NAMALWA (cell line): ENCODE results near the gene TBC1D4.
"Not testable (repeated sequence)": the region's sequence is repeated elsewhere in the genome, so short reads cannot be mapped to it uniquely, and the experiment has no call there.

Experiments
- DNase-seq: peaks from one replicate; pipeline ENCODE4 v3.0.0-alpha.2; 2015; ENCODE audit warnings: low spot score

The TBC1D4 gene

DNA sequence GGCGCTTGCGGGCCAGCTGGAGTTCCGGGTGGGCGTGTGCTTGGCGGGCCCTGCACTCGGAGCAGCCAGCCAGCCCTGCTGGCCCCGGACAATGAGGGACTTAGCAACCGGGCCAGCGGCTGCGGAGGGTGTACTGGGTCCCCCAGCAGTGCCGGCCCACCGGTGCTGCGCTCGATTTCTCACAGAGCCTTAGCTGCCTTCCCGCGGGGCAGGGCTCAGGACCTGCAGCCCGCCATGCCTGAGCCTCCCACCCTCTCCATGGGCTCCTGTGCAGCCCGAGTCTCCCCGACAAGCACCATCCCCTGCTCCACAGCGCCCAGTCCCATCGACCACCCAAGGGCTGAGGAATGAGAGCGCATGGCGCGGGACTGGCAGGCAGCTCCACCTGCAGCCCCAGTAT, 213.5 kb downstream of the TBC1D4 start:
- not testable (repeated sequence) for DNase-seq

DNA sequence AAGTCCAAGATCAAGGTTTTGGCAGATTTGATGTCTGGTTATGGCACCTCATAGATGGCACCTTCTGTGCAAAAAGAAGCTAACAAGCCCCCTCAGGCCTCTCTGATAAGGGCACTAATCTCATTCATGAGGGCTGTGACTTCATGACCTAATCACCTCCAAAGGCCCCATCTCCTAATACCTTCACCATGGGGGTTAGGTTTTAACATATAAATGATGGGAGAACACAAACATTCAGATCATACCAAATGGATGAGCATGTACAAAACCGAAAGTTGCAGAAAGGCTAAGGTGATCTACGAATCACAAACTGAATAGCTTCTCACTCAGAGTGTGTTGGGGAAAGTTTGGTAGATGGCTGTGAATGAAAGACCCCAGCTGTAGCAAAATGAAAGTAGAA, 217.4 kb downstream of the TBC1D4 start:
- DNase-seq, result no peak

DNA sequence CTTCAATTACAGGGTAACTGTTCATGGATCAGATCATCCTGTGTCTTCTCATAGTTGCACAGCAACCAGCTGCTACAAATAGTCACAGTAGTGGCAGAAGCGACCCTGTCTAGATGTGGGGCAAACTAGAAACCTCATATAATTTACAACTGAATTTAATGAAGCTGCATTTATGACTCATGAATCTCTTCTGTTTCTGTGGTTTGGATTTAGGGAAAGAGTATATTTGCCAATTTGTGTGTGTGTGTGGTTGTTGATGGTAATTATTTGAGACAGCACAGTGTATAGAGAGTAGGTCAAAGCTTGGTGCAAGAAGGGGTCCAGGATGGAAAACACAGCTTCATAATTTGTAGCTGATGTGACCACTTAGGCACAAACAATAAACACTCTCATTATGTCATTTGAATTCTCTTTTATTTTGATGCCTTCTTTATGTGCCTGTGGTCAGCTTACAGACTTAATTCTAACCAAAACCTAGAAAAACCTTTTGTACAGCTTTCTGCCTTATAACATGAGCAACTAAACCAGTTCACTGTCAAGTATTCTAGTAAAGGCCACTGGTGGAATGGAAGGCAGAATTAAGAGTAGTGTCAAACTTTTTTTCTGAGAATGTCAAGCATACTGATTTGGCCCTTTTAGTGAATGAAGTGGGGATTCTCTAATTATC, 218.1 kb downstream of the TBC1D4 start:
- DNase-seq, result no peak

DNA sequence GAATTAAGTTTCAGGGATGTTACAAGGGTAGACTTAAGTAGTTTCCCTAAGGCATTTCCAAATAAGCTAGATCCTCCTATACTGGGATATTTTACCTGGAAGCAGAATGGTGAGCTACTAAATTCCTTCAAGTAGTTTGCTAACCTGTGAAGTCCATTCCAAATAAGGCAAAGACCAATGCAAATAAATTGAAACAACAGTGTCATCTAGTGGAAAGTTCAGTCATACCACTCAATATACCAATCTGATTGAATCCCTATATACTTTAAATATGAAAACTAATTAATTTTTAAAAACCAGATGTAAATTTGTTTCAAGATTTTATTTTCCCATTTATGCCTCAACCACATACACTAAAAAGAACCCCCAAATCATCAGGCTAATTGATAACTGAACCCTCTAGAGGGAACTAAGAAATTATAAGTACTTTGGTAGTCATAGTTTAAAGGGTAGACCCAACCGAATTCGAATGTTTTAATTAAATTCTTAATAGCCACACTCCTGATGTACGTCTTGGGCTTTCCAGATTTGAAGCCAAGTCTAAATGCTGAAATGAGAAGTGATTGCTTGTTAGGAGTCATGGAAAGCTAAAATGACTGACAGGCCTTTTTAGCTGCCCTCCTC, 223.7 kb downstream of the TBC1D4 start:
- DNase-seq, result peak; percentile 62

DNA sequence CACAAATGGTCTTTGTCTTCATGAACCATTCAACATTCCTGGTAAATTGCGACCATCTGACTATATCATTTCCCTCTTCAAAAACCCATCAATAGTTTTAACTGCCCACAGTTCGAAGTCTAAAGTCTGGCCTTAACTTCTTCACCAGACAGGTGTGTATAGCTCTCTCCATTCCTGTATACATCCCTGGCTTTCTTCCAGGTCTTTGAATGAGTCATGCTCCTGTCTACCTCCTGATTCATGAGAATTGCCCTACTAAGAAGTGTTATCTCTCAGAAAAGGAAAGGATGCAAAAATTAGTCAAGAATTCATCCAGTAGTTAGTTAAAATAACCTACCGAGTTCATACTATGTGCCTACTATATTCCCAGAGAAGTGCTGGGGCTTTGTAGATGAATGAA, 225.0 kb downstream of the TBC1D4 start:
- DNase-seq, result no peak

DNA sequence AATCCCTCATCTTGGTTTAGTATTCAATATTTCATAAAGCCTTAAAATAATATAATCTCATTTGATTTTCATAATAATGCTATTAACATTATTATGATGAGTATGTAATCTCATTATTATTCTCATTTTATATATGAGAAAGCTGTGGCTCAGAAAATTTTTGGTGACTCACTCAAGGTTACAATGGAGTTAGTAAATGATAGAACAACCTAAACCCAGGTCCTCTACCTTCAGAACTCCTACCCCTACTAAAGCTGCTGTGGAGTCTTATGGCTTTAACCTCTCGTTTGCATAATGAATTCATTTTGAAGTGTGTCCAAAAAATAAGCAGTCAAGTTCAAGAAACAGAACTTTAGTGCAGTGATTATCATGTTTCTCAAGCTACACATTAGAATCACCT, 226.3 kb downstream of the TBC1D4 start:
- no peak for DNase-seq

DNA sequence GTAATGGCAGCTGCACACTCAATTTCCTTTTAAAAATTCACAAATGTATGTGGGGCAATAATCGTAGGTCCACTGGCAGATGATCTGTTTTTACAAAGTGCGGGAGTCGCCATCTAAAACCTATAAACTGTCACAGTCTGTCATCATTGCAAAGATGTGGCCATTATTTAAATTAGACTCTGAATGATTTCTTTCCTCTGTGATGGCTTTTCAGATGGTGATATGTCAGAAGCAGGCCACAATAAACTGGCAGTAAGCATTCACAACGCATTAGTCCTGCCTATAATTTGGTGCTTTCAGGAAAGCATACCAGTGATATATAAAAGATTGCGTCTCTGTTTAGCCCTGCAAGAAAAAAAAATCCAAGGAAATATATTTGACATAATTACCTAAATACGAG, 226.8 kb downstream of the TBC1D4 start:
- no peak for DNase-seq

DNA sequence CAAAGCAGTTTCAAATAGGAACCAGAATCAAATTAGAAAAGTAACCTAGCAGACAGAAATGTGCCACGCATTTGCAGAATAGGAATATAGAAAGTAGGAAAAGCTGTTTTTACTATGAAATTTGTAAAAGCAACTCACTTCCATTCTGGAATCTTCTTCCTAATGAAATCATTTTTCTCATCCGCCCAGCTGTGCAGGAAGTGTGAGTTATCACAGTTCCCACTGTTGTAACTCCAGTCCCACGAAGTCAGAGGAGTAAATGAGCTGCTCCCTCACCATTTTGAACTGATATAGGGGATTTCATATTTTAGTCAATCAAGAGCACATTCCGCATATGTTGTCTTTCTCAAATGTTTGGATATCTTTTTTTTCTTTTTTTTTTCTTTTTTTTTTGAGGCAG, 230.8 kb downstream of the TBC1D4 start:
- no peak for DNase-seq

DNA sequence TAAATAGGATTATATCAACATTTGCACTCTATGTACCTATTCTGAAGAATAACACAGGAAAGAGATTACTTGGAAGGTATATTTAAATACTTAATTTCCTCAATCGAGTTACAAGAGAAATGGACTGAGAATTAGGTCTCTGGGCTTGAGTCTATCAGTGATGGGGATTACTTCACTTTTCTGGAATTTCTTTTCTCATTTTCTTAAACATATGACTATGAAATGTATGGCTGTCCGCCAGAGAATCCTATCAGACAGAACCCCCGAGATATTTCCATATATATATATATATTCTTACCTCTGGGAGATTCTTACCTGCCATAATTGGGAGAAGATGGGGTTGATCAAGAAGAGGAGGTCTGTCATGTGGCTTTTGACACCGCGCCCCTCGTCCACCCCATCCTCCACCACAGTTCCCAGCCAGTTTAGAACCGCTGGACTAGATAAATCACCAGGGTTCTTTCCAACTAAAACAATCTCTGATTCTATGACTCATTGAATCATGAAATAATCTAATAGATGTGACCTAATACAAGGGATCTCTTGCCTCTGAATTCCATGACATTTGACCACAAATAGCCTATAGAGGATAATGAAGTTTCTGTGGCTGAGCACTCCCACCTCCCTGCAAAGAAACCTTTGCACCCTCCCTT, 231.3 kb downstream of the TBC1D4 start:
- no peak for DNase-seq

DNA sequence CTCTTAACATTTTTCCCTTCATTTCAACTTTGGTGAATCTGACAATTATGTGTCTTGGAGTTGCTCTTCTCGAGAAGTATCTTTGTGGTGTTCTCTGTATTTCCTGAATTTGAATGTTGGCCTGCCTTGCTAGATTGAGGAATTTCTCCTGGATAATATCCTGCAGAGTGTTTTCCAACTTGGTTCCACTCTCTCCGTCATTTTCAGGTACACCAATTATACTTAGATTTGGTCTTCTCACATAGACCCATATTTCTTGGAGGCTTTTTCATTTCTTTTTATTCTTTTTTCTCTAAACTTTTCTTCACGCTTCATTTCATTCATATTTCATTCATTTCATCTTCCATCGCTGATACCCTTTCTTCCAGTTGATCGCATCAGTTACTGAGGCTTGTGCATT, 236.4 kb downstream of the TBC1D4 start:
- DNase-seq, result not testable (repeated sequence)

DNA sequence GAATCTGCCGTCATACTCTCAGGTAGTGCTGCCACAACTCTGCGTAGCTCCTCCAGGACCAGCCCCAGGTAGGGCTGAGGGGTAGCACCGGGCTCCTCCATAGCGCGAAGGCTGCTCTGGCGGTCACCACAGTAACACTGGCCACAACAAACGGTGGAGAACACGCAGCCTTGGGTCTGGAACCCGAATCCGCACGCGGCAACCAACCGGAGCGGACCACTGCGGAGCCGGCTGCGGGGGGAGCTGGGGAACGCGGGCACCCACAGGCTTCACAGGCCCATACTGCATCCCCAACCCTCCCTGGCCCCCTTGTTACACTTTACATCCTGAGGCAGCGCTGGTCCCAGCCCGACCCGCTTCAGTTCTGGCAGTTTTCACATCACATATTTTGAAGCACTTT, 241.7 kb downstream of the TBC1D4 start:
- not testable (repeated sequence) for DNase-seq

DNA sequence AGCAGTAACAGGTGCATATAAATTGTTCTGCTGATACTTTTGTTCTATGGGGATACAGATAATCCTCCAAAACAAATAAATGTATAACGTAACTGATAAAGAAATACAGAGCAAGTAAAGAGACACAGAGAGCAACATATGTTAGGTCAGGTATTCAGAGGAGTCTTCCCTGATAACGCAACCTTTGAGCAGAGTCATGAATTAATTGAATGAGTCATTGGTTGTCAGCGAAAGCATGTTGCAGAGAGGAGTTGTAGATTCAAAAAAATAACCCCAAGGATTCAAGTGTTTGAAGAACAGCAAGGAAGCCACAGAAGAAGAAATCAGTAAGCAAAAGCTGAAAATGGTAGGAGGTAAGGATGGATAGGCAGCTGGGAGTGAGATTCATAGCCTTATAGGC, 245.2 kb downstream of the TBC1D4 start:
- no peak for DNase-seq
